Amniotic stem cell (primary cell): Measurements from ENCODE around the gene OPRL1.

ENCODE experiments used
- DNase-seq: peaks from one replicate; lab custom pipeline; 2025; lab: John Stamatoyannopoulos, UW

OPRL1 gene

DNA sequence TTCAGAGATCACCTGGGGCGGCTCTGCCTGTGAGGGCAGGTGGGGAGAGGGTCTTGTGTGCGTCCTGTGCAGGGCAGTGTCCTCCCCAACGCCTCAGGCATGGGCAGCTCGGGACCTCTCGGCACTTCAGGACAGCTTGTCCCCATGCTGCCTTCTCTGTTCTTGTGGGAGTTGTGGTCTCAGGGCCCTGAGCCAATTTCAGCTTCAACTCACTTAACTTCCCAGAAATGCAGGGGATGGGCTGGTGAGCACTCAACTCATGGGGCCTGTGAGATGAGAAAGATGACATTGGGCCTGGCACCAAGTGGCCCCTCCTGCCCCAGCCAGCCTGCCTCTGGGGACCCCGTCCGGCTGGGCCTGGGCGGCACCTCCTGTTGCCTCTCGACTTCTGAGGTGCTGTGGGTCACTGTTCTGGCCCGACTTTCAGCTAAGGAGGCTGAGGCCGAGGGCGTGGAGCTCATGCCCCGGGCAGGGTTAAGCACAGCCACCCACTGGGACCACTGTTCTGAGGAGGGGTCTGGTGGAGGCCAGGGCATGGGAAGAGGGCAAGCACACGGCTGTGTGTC, 7.3 kb upstream of the OPRL1 start:
- DNase-seq, result no peak

DNA sequence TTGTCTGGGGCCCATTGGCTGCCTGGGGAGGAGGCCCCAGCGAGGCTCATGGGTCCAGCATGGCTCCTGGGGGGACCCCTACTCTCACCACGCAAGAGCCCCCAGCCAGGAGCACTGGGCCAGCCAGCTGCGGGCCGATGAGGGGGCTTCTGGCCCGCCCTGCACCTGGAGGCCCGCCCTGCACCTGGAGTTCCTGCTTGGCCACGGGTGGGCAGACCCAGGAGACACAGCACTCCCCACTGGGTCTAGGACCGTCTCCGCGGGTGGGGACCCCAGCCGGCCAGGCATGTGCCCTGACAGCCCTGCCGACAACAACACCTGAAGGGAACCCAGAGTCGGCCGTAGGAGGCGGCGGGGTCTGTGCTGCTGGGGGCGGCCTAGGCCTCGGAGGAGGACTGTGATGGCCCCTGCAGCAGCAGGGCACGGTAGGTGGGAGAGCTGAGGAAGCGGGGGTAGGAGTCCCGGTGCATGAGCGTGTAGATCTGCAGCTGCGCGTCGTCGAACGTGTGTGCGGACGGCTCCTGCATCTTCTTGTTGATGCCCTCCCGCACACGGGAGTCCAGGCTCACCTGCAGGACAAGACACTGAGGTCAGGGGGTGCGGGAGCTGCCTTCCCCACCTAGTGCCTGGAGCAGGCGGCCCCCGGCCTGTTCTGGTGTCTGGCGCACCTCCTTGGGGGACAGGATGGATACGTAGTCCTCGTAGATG, 6.3 kb upstream of the OPRL1 start:
- no peak for DNase-seq

DNA sequence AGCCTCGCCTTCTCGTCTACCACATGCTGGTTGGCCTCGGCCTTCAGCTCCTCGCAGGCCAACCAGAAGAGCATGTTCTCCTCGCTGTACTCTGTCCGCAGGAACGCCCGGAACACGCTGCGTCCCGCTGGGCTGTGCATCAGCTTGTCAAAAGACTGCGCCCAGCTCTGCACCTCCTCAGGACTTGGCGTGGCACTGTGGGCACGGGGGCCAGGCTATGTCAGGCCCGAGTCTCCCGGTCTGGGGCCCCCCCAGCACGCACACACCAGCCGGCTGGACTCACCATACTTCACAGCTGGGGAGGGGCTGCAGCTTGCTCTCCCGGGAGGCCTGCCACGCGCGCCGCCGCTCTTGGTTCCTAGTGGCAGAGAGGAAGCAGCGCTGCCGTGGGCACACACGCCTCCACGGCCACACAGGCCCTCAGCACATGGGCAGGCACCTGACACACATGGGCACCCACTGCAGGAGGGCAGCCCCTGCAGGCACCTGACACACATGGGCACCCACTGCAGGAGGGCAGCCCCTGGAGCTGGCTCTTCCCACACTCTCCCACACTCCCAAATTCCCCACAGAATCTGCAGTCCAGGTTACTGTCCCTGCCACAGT, 5.6 kb upstream of the OPRL1 start:
- no peak for DNase-seq

DNA sequence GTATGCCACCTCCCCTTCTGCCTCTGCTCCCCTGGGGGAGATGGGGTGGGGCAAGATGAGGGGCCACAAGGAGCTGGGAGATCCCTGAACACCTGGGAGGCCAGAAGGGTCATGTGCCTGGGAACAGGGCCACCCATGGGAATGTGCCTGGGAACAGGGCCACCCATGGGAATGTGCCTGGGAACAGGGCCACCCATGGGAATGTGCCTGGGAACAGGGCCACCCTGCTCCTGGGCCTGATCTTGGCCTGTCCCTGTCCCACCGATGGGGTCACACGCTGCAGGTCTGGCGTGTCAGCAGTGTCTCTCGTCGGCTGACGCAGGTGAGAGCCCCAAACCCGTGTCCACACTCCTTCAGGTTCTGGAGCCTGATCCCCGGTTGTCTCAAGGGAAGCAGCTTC, 4.9 kb upstream of the OPRL1 start:
- DNase-seq, result no peak

- no peak for DNase-seq
These were observed 4.3 kb upstream of the OPRL1 start for GRCh38 chr20:64075556-64075955.

GRCh38 chr20:64076061-64076997, 3.6 kb upstream of the OPRL1 start:
- no peak for DNase-seq

- no peak for DNase-seq
These were observed 2.8 kb upstream of the OPRL1 start for GRCh38 chr20:64077094-64077493.

- no peak for DNase-seq
These were observed 2.4 kb upstream of the OPRL1 start for GRCh38 chr20:64077541-64077875.

GRCh38 chr20:64077876-64078551, 1.9 kb upstream of the OPRL1 start:
- DNase-seq, result no peak

GRCh38 chr20:64078934-64079272, 979 bp upstream of the OPRL1 start:
- no peak for DNase-seq

- no peak for DNase-seq
These were observed 439 bp upstream of the OPRL1 start, which contains the start of gene RGS19 for GRCh38 chr20:64079273-64080012. TSS of gene RGS19 (minus strand) at chr20:64079518. CDS start at chr20:64076886, 2,632 bp downstream.

DNA sequence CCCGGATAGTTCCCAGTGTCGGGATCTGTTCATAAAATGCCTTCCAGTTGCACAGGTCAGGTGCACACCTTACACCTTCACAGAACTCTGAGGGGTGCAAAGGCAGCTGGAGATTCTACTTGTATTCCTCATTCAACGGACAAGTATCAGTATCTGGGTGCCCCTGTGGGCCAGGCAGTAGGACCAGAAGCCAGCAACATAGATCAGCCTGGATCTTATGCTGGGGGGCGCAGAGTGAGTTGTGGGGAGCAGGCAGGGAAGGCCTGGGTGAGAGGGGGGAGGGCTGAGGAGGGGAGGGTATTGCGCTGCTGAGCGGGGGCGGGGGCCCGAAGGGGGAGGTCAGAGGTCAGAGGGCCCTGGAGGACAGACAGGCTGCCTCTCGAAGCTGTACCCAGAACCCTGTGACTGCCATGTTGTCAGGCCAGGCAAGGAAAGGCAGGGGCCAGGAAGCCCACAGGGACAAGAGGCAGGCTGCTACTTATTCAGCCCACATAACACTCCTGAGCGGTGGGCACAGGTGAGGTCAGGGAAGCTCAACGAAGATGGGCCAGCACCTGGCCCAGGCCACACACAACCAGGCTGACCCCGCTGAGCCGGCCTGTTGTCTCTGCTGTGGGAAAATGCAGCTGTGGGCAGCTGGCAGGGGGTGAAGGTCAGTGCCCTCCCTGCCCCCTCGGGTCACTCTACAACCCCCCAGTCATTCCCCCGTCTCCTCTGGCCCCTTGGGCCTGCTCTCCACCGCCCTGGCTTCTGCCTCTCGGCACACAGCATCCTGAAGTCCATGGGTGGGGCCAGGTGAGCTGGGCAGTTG, 1.1 kb downstream of the OPRL1 start:
- no peak for DNase-seq

DNA sequence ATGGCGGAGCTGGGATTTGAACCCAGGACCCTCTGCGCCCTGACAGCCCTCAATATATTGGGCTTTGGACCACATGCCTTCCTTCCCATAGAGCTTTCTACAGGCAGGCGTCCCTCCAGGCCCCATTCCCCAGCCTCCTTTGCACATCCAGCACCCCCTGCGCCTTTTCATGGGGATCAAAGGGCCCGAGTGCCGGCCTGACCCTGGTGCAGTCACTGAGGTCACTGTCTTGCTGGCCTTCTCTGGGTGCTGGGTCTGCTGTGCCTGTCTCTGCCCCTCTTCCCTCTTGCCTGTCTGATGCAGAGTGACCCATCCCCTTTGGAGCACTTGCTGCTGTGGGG, 1.7 kb downstream of the OPRL1 start:
- DNase-seq, result no peak

GRCh38 chr20:64082126-64082731, 2.3 kb downstream of the OPRL1 start:
- DNase-seq, result no peak

GRCh38 chr20:64082820-64083377, 3.0 kb downstream of the OPRL1 start:
- no peak for DNase-seq

- peak; percentile 38 for DNase-seq
These were observed 3.5 kb downstream of the OPRL1 start for GRCh38 chr20:64083378-64083803.

DNA sequence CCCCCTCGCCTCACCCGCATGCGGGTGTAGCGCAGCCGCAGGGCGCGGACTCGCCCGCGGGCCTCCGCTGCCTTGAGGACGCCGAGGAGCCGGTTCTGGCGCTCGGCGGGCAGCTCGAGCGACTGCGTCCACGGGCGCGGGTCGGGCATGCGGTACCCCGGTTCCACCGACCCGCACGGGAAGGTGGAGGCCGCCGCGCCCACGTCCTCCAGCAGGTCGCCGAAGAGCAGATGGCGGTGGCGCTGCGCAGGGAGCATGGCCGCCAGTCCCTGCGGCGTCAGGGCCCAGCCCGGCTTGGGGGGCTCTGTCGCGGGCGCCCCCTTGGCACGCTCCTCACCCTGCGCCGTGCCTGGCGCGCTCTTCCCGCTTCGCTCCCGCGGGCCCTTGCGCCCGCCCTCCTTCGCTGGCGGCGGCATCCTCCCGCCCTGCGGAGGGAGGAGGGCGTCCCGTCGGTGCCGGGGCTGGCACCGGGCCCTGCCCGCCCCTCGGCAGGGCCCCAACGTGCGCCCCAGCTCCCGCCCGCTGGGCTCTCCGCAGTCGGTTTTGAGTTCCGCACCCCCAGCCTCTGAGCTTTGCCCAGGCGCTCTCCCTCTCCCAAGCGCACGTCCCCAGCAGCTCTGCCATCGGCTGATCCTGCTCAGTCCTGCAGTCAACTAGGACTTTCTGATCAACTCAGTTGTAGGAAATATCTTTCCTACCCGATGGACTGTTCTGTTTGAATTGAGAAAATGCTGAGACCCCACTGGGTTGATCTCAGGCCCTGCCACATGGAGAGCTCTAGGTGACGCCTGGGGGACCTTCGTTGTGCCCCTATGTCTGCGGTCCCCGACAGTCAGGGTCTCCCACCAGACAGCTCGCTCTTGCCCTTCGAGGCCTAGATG, 4.2 kb downstream of the OPRL1 start, which contains the start of gene LKAAEAR1:
LKAAEAR1 (minus strand) TSS at position 595 of the 881 bp plus-strand sequence; CDS start at position 416, 179 bp downstream.
- DNase-seq, result no peak

- DNase-seq, result no peak
These were observed 4.8 kb downstream of the OPRL1 start for GRCh38 chr20:64084685-64085152.
